ENCODE data around the gene SLC2A4.

Gene SLC2A4

GRCh38 chr17:7260151-7260550 is 21.4 kb upstream of the SLC2A4 start:
- Histone ChIP-seq H3K27ac (ENCODE audit: low read depth, low read length) (no peak overlapping the region), H3K9me2 (replicated peaks; ENCODE audit: insufficient read depth, low read length) (no peaks in the 10 kb centered on the region), H3K4me2 (ENCODE audit: low read depth, low read length, poor library complexity, severe bottlenecking) (no peak overlapping the region), H3F3A (ENCODE audit: insufficient read depth) (no peaks in the 10 kb centered on the region), H3K27me3 (ENCODE audit: low read length) (no peaks in the 10 kb centered on the region), H2AFZ (ENCODE audit: low read depth, low read length, severe bottlenecking) (no peak overlapping the region), H3K79me2 (ENCODE audit: insufficient read depth, low read length) (no peaks in the 10 kb centered on the region), H3K9me3 (ENCODE audit: insufficient read depth, low read length) (no peaks in the 10 kb centered on the region), H3K9ac (ENCODE audit: low read length) (no peak overlapping the region), H3K36me3 (ENCODE audit: low read length) (0 out of 2 replicates have a peak, but pooled peaks cover 2% of the 10 kb centered on the region), H3K4me3 (ENCODE audit: insufficient read depth, low read length, poor library complexity, severe bottlenecking) (no peak overlapping the region), H4K20me1 (ENCODE audit: low read depth, low read length) (no peaks in the 10 kb centered on the region)
- TF ChIP-seq, protein P1, sequence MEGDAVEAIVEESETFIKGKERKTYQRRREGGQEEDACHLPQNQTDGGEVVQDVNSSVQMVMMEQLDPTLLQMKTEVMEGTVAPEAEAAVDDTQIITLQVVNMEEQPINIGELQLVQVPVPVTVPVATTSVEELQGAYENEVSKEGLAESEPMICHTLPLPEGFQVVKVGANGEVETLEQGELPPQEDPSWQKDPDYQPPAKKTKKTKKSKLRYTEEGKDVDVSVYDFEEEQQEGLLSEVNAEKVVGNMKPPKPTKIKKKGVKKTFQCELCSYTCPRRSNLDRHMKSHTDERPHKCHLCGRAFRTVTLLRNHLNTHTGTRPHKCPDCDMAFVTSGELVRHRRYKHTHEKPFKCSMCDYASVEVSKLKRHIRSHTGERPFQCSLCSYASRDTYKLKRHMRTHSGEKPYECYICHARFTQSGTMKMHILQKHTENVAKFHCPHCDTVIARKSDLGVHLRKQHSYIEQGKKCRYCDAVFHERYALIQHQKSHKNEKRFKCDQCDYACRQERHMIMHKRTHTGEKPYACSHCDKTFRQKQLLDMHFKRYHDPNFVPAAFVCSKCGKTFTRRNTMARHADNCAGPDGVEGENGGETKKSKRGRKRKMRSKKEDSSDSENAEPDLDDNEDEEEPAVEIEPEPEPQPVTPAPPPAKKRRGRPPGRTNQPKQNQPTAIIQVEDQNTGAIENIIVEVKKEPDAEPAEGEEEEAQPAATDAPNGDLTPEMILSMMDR (IDR thresholded peaks at IDR 0.05; ENCODE audit: insufficient read depth, low read length, poor library complexity, severe bottlenecking): no peak
- TF ChIP-seq EZH2phosphoT487 (conservative IDR thresholded peaks at IDR 0.05; ENCODE audit: low read length): no peak

DNA sequence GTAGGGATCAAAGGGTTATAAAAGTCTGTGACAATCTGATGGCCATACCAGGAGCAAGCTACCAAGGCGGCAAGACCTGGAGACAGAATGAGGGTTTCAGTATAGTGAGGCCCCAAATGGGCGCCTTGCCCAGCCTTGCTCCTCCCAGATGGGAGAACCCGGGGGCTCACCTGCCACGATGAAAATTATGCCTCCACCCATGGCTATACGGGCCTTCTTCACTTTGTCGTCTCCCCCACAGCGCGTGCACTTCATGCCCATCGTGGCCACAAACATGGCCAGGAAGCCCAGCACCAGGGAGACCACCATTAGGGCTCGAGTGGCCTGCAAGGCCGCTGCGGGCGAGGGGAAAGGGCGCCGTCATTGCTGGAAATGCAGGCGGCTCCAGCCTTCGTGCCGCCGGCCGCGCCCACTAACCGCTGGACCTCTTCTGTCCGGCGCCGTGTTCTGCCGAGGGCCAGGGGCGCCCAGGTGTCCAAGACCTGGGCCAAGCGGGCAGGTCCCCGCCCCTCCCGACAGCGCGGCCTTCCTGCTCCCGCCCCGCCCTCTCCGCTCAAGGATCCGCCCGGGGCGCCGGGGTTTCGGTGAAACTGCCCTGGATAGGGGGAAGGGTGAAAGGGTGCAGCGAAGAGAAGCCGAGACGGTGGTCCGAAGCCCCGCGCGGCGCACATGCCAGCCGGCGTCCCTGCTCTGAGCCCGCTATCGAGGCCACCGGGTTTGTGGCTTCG is 20.7 kb upstream of the SLC2A4 start:
- Histone ChIP-seq H3K9me3 (ENCODE audit: insufficient read depth, low read length) (no peaks in the 10 kb centered on the region), H3K4me2 (ENCODE audit: low read depth, low read length, poor library complexity, severe bottlenecking) (no peak overlapping the region), H3K79me2 (ENCODE audit: insufficient read depth, low read length) (no peaks in the 10 kb centered on the region), H3K27ac (ENCODE audit: low read depth, low read length) (no peak overlapping the region), H4K20me1 (ENCODE audit: low read depth, low read length) (no peaks in the 10 kb centered on the region), H3F3A (ENCODE audit: insufficient read depth) (no peaks in the 10 kb centered on the region), H3K27me3 (ENCODE audit: low read length) (no peaks in the 10 kb centered on the region), H3K9ac (ENCODE audit: low read length) (no peak overlapping the region), H3K36me3 (ENCODE audit: low read length) (0 out of 2 replicates have a peak, but pooled peaks cover 2% of the 10 kb centered on the region), H3K9me2 (replicated peaks; ENCODE audit: insufficient read depth, low read length) (no peaks in the 10 kb centered on the region), H3K4me3 (ENCODE audit: insufficient read depth, low read length, poor library complexity, severe bottlenecking) (no peak overlapping the region), H2AFZ (ENCODE audit: low read depth, low read length, severe bottlenecking) (no peak overlapping the region)
- no peak for TF ChIP-seq EZH2phosphoT487 (conservative IDR thresholded peaks at IDR 0.05; ENCODE audit: low read length)
- TF ChIP-seq, protein P1 (IDR thresholded peaks at IDR 0.05; ENCODE audit: insufficient read depth, low read length, poor library complexity, severe bottlenecking): no peak

DNA sequence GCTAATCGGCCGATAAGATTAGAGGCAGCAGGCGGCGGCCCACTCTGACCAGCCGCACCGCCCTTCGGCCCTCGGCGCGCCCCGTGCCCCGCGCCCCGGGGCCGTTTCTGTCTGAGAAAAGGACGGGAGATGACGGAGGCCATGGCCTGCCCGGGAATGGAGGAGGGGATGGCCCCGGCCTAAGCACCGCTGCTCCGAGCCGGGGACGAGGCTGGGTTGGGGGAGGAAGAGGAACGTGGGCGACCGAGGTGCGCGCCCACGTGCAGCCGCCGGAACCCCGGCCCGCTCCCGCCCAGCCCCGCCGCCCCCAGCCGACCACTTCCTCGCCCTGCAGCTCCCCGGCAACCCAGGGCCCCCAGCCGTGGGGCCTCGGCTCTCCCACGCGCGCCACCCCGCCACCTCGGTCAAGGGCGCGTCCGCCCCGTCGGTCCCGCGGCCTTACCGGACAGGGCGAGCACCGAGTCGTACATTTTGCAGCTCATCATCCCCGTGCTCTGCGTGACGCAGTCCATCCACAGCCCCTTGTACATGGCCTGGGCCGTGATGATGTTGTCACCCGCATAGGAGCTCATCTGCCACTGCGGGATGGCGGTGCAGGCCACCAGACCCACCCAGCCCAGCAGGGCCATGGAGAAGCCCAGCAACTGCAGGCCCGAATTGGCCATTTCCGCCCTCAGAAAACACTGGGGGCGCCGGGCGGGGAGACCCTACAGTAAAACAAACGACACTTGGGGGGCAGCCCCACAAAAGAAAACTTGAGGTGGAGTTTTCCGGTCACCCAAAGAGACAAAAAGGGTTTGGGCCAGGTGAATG is 19.9 kb upstream of the SLC2A4 start:
- no peak overlapping the region for H3K9ac ChIP-seq (ENCODE audit: low read length)
- no peaks in the 10 kb centered on the region for H3K9me2 ChIP-seq (replicated peaks; ENCODE audit: insufficient read depth, low read length)
- H3K79me2 ChIP-seq (ENCODE audit: insufficient read depth, low read length): no peaks in the 10 kb centered on the region
- H3K27ac ChIP-seq (ENCODE audit: low read depth, low read length): no peak overlapping the region
- no peak overlapping the region for H3K4me3 ChIP-seq (ENCODE audit: insufficient read depth, low read length, poor library complexity, severe bottlenecking)
- H3K27me3 ChIP-seq (ENCODE audit: low read length): no peaks in the 10 kb centered on the region
- no peaks in the 10 kb centered on the region for H3F3A ChIP-seq (ENCODE audit: insufficient read depth)
- H4K20me1 ChIP-seq (ENCODE audit: low read depth, low read length): no peaks in the 10 kb centered on the region
- TF ChIP-seq, protein P1 (IDR thresholded peaks at IDR 0.05; ENCODE audit: insufficient read depth, low read length, poor library complexity, severe bottlenecking): no peak
- TF ChIP-seq EZH2phosphoT487 (conservative IDR thresholded peaks at IDR 0.05; ENCODE audit: low read length): no peak
- H3K9me3 ChIP-seq (ENCODE audit: insufficient read depth, low read length): no peaks in the 10 kb centered on the region
- H2AFZ ChIP-seq (ENCODE audit: low read depth, low read length, severe bottlenecking): no peak overlapping the region
- 0 out of 2 replicates have a peak, but pooled peaks cover 2% of the 10 kb centered on the region for H3K36me3 ChIP-seq (ENCODE audit: low read length)
- no peak overlapping the region for H3K4me2 ChIP-seq (ENCODE audit: low read depth, low read length, poor library complexity, severe bottlenecking)

All from SU-DHL-6 (cell line).